H1 (cell line): ENCODE results near the gene MMP24OS. TPM values are rescaled to one million over a fixed set of nuclear protein-coding genes. Genes with fewer than 3 reads are reported as not detected.

Experiments
- CTCF ChIA-PET: fragments of 300-600 bp; sonication (Branson Sonifier 250); formaldehyde crosslinking; loops from one replicate; lab custom pipeline; 2021; ENCODE audit not compliant: partially characterized antibody; lab: Charles Lee
- POLR2A ChIA-PET: fragments of 300-600 bp; sonication (Branson Sonifier 250); formaldehyde crosslinking; loops from one replicate; lab custom pipeline; 2021; ENCODE audit warnings: inconsistent platforms; ENCODE audit not compliant: partially characterized antibody; lab: Charles Lee
- DNase-seq, 2 experiments: peaks; one replicate each; pipeline versions ENCODE4 v3.0.0 to v3.0.0-alpha.2; 2010 to 2022; ENCODE audit warnings: low spot score in 2 of 2, low read depth in 1 of 2, mixed read lengths in 1 of 2
- FAIRE-seq: peaks from 2 replicates; lab custom pipeline; 2011; peaks lifted over from hg19 to GRCh38; lab: Jason Lieb, UNC
- H2AFZ ChIP-seq: 2 replicates; pipeline ENCODE4 v1.8.1; 2012; ENCODE audit warnings: low read length, inconsistent platforms
- H2AK5ac ChIP-seq: 2 replicates; pipeline ENCODE4 v1.6.1; 2013; ENCODE audit warnings: low read depth, low read length
- H2BK120ac ChIP-seq: replicated peaks from 2 replicates; pipeline ENCODE3; 2013; ENCODE audit warnings: low read depth, low read length, inconsistent platforms
- H2BK12ac ChIP-seq: 2 replicates; pipeline ENCODE4 v1.6.1; 2013; ENCODE audit warnings: low read depth, low read length
- H2BK15ac ChIP-seq: 2 replicates; pipeline ENCODE4 v1.6.1; 2013; ENCODE audit warnings: low read length
- H2BK20ac ChIP-seq: 2 replicates; pipeline ENCODE4 v1.6.1; 2013; ENCODE audit warnings: low read length
- H2BK5ac ChIP-seq: 2 replicates; pipeline ENCODE4 v1.6.1; 2013; ENCODE audit warnings: low read depth, low read length
- H3K14ac ChIP-seq: 2 replicates; pipeline ENCODE4 v1.6.1; 2013; ENCODE audit warnings: inconsistent platforms; ENCODE audit not compliant: insufficient read length
- H3K18ac ChIP-seq: 2 replicates; pipeline ENCODE4 v1.6.1; 2013; ENCODE audit warnings: low read length; ENCODE audit errors: extremely low read depth
- H3K23ac ChIP-seq: 2 replicates; pipeline ENCODE4 v1.6.1; 2013; ENCODE audit warnings: inconsistent platforms; ENCODE audit not compliant: insufficient read length
- H3K23me2 ChIP-seq: 2 replicates; pipeline ENCODE4 v1.6.1; 2013; ENCODE audit warnings: low read depth, low read length
- H3K27ac ChIP-seq: 2 replicates; pipeline ENCODE4 v1.6.1; 2011; ENCODE audit warnings: low read depth, low read length, inconsistent platforms
- H3K27me3 ChIP-seq, 4 experiments: replicated peaks in 1 of 4; 1 replicate in 1 of 4; 2 replicates in 3 of 4; pipeline versions ENCODE4 v1.6.1 to v1.8.1; 2011 to 2013; ENCODE audit warnings: low read length in 3 of 4, mild to moderate bottlenecking in 3 of 4, inconsistent platforms in 2 of 4, mixed read lengths in 2 of 4, moderate library complexity in 1 of 4; ENCODE audit not compliant: control insufficient read depth in 3 of 4, insufficient read depth in 3 of 4; ENCODE audit errors: extremely low read depth in 1 of 4
- H3K36me3 ChIP-seq, 4 experiments: 2 replicates each; pipeline versions ENCODE4 v1.6.1 to v1.8.1; 2011 to 2013; ENCODE audit warnings: mild to moderate bottlenecking in 4 of 4, low read length in 3 of 4, moderate library complexity in 2 of 4, control low read depth in 1 of 4, inconsistent platforms in 1 of 4; ENCODE audit not compliant: insufficient read depth in 4 of 4, control insufficient read depth in 2 of 4
- H3K4ac ChIP-seq: replicated peaks from 2 replicates; pipeline ENCODE3; 2013; ENCODE audit warnings: low read length, low read depth, mixed read lengths, inconsistent platforms; ENCODE audit not compliant: insufficient read length
- H3K4me1 ChIP-seq, 4 experiments: replicated peaks in 1 of 4; 1 replicate in 1 of 4; 2 replicates in 3 of 4; pipeline versions ENCODE4 v1.6.1 to v1.8.1; 2011 to 2013; ENCODE audit warnings: low read length in 3 of 4, inconsistent platforms in 2 of 4, mixed read lengths in 1 of 4; ENCODE audit not compliant: insufficient read depth in 4 of 4, control insufficient read depth in 3 of 4
- H3K4me2 ChIP-seq, 2 experiments: 2 replicates each; pipeline versions ENCODE4 v1.6.1 to v1.8.1; 2011 to 2013; ENCODE audit warnings: low read depth in 2 of 2, low read length in 2 of 2, control low read depth in 1 of 2, inconsistent platforms in 1 of 2, mild to moderate bottlenecking in 1 of 2; ENCODE audit not compliant: insufficient read depth in 1 of 2
- H3K4me3 ChIP-seq, 4 experiments: fragments of 200-600, 300-600 bp in 1 of 4; sonication (generic), shearing (Covaris generic), sonication (Bioruptor Twin) in 1 of 4; 2 replicates each; pipeline versions ENCODE4 v1.5.1 to v1.8.1; 2011 to 2016; ENCODE audit warnings: low read length in 4 of 4, low read depth in 3 of 4, control low read depth in 2 of 4, inconsistent platforms in 2 of 4, mild to moderate bottlenecking in 2 of 4, mixed read lengths in 1 of 4, moderate library complexity in 1 of 4; ENCODE audit not compliant: insufficient read depth in 2 of 4; ENCODE audit errors: extremely low read depth in 1 of 4
- H3K56ac ChIP-seq: replicated peaks from 2 replicates; pipeline ENCODE3; 2013; ENCODE audit warnings: low read depth, mild to moderate bottlenecking, mixed read lengths, low read length, inconsistent platforms; ENCODE audit not compliant: insufficient read length
- H3K79me1 ChIP-seq: 2 replicates; pipeline ENCODE4 v1.6.1; 2013; ENCODE audit warnings: low read depth, low read length, control low read depth
- H3K79me2 ChIP-seq, 2 experiments: 2 replicates each; pipeline versions ENCODE4 v1.6.1 to v1.8.1; 2012 to 2013; ENCODE audit warnings: low read length in 2 of 2, mild to moderate bottlenecking in 2 of 2, inconsistent platforms in 1 of 2; ENCODE audit not compliant: insufficient read depth in 2 of 2, control insufficient read depth in 1 of 2
- H3K9ac ChIP-seq, 4 experiments: replicated peaks in 1 of 4; 1 replicate in 1 of 4; 2 replicates in 3 of 4; pipeline versions ENCODE4 v1.6.1 to v1.8.1; 2011 to 2013; ENCODE audit warnings: low read depth in 3 of 4, low read length in 3 of 4, control low read depth in 2 of 4, mild to moderate bottlenecking in 2 of 4, moderate library complexity in 2 of 4, inconsistent platforms in 1 of 4; ENCODE audit errors: extremely low read depth in 1 of 4
- H3K9me3 ChIP-seq, 2 experiments: 2 replicates each; pipeline versions ENCODE4 v1.6.1 to v1.8.1; 2012 to 2013; ENCODE audit warnings: mild to moderate bottlenecking in 2 of 2, moderate library complexity in 2 of 2, control low read depth in 1 of 2, inconsistent platforms in 1 of 2, low read depth in 1 of 2, low read length in 1 of 2, mixed read lengths in 1 of 2; ENCODE audit not compliant: insufficient read depth in 2 of 2
- H4K20me1 ChIP-seq, 2 experiments: replicated peaks in 1 of 2; 2 replicates each; pipeline versions ENCODE3 to v1.8.1; 2011 to 2013; ENCODE audit warnings: inconsistent platforms in 2 of 2, low read length in 2 of 2, mild to moderate bottlenecking in 1 of 2; ENCODE audit not compliant: insufficient read depth in 2 of 2, control insufficient read depth in 1 of 2
- H4K5ac ChIP-seq: 2 replicates; pipeline ENCODE4 v1.6.1; 2013; ENCODE audit warnings: low read length, low read depth, mixed read lengths, inconsistent platforms; ENCODE audit not compliant: insufficient read length
- H4K8ac ChIP-seq: 2 replicates; pipeline ENCODE4 v1.8.0; 2013; ENCODE audit warnings: mild to moderate bottlenecking, moderate library complexity, low read length, inconsistent platforms; ENCODE audit not compliant: insufficient read depth; ENCODE audit errors: extremely low read depth
- H4K91ac ChIP-seq: replicated peaks from 2 replicates; pipeline ENCODE3; 2013; ENCODE audit warnings: low read length, mixed read lengths, inconsistent platforms; ENCODE audit not compliant: insufficient read length
- CEBPB ChIP-seq: IDR thresholded peaks from 2 replicates; pipeline ENCODE4 v1.6.1; 2012; ENCODE audit warnings: low read depth, low read length
- HDAC2 ChIP-seq, 2 experiments: fragments of 300-600 bp in 1 of 2; sonication (generic) in 1 of 2; IDR thresholded peaks; 2 replicates each; pipeline ENCODE4 v1.6.1; 2011 to 2012; ENCODE audit warnings: low read depth in 2 of 2, low read length in 2 of 2, mild to moderate bottlenecking in 2 of 2, moderate library complexity in 2 of 2, borderline replicate concordance in 1 of 2, inconsistent platforms in 1 of 2
- WGBS, 2 experiments: shearing (Covaris generic) in 1 of 2; methylation state at CpG; one replicate each; pipeline versions ENCODE4 v1.1.6 to v1.1.7; 2013 to 2015; ENCODE audit warnings: low lambda C conversion rate in 2 of 2, mixed read lengths in 2 of 2, inconsistent platforms in 1 of 2, low coverage in 1 of 2, missing lambda C conversion rate in 1 of 2; ENCODE audit not compliant: insufficient replicate concordance in 2 of 2, insufficient coverage in 1 of 2, insufficient read length in 1 of 2; ENCODE audit errors: extremely low coverage in 1 of 2, missing lambda C conversion rate in 1 of 2; 5-methylcytosine and 5-hydroxymethylcytosine counted together
- polyA plus RNA-seq, 7 experiments: library from polyadenylated mRNA; depleted of rRNA in 3 of 7; stranded (reverse) in 5 of 7; unstranded in 2 of 7; fragments of >200 nt in 5 of 7; fragments of 200-250 nt in 2 of 7; gene quantifications; 1 replicate in 5 of 7; 2 replicates in 1 of 7; 4 replicates in 1 of 7; pipeline versions ENCODE4 v1.2.1 to v1.2.3, GENCODE V29; 2011 to 2013; ENCODE audit warnings: missing spikeins in 2 of 7, mixed read lengths in 2 of 7
- total RNA-seq: library from RNA; stranded (reverse); fragmentation: NEBNext Ultra II Directional; extraction: Animal tissue kit (Norgen Biotek cat#: 25700); gene quantifications from 2 replicates; pipeline ENCODE4 v1.2.1, GENCODE V29; 2021

MMP24OS gene
- total and polyA plus RNA-seq, 2 of the 8 experiments (the other 6 are each of a cell fraction or from before 2014, with no cell fraction given) = 19.0 to 21.3 TPM

- no peaks in the 10 kb centered on the region for H3K79me2 ChIP-seq
- 80% methylated on average over 5 of the region's 5 CpGs; no CpG with 5 or more reads in 1 of the 2 experiments for WGBS, 2 experiments
- no peak overlapping the region for H2BK12ac ChIP-seq
- FAIRE-seq (no peak), DNase-seq (no peak)
- H2BK15ac ChIP-seq = no peak overlapping the region
- H3K27ac ChIP-seq = no peak overlapping the region
- no peak overlapping the region for H3K56ac ChIP-seq
- 0 out of 4 replicates have a peak overlapping the region, but pooled peaks of 1 of the 2 experiments have one; percentile 28 for H3K4me2 ChIP-seq
- no peak overlapping the region for H2AK5ac ChIP-seq
- no peak overlapping the region for H4K91ac ChIP-seq
- H3K4ac ChIP-seq = no peak overlapping the region
- no peaks in the 10 kb centered on the region for H3K9me3 ChIP-seq
- H3K18ac ChIP-seq = no peak overlapping the region
- H2AFZ ChIP-seq = no peak overlapping the region
- peaks cover 2 to 8% (median 3%) of the 10 kb centered on the region in 4 experiments; a peak in 5 of 7 replicates for H3K4me1 ChIP-seq
- TF ChIP-seq CEBPB = peak; percentile 11; the same call in 1 of the 2 replicates
- no peak for TF ChIP-seq HDAC2 (IDR thresholded peaks at IDR 0.05; ENCODE audit: borderline replicate concordance in 1 of 2, low read depth in 2 of 2, low read length in 2 of 2)
- no peaks in the 10 kb centered on the region for H3K27me3 ChIP-seq
- H3K4me3 ChIP-seq = no peak overlapping the region
- no peak overlapping the region for H3K23ac ChIP-seq
- POLR2A ChIA-PET = interaction anchor here (1.0 to 3.8 kb wide), 5 partner anchors 11 to 24 kb away, joined by 3 to 17 read pairs (median 5); no protein-coding TSS in a partner anchor
- no peaks in the 10 kb centered on the region for H3K36me3 ChIP-seq
- no peak overlapping the region for H2BK120ac ChIP-seq
- no peaks in the 10 kb centered on the region for H4K20me1 ChIP-seq
- H4K5ac ChIP-seq = no peak overlapping the region
- H2BK5ac ChIP-seq = no peak overlapping the region
- H3K14ac ChIP-seq = no peak overlapping the region
- H3K79me1 ChIP-seq = no peaks in the 10 kb centered on the region
- no peak overlapping the region for H4K8ac ChIP-seq
- no peak overlapping the region for H3K9ac ChIP-seq
- H2BK20ac ChIP-seq = no peak overlapping the region; the same call in 1 of the 2 replicates
- CTCF ChIA-PET = interaction anchor here (0.6 to 2.0 kb wide), 5 partner anchors 7 to 93 kb away, joined by 3 to 8 read pairs (median 3); partner anchors contain the start of gene EDEM2
- H3K23me2 ChIP-seq = no peaks in the 10 kb centered on the region; the same call in 1 of the 2 replicates
Measured at GRCh38 chr20:35240083-35240810, 37.7 kb downstream of the MMP24OS start.
